Osteoblast (primary cell): Measurements from ENCODE around the gene PIP5KL1. TPM values are rescaled to one million over a fixed set of nuclear protein-coding genes. Genes with fewer than 3 reads are reported as not detected.
A peak's percentile ranks its signal among the peaks of the same experiment; 100 is the strongest.

ENCODE experiments used
- DNase-seq: peaks from one replicate; pipeline ENCODE4 v3.0.0; 2011; ENCODE audit warnings: low spot score, mixed read lengths; ENCODE audit not compliant: insufficient read length; ENCODE audit errors: missing footprints
- H2AFZ ChIP-seq: 2 replicates; pipeline ENCODE4 v1.6.0; 2011; ENCODE audit warnings: mild to moderate bottlenecking, low read length
- H3K27ac ChIP-seq: 2 replicates; pipeline ENCODE4 v1.5.1; 2011; ENCODE audit warnings: mild to moderate bottlenecking, low read depth, low read length, moderate library complexity
- H3K27me3 ChIP-seq: 2 replicates; pipeline ENCODE4 v1.6.0; 2012; ENCODE audit warnings: mild to moderate bottlenecking, control low read depth, inconsistent platforms, low read length, moderate library complexity; ENCODE audit not compliant: insufficient read depth
- H3K36me3 ChIP-seq: 2 replicates; pipeline ENCODE4 v1.5.1; 2011; ENCODE audit warnings: mild to moderate bottlenecking, low read length, control low read depth, moderate library complexity; ENCODE audit not compliant: insufficient read depth
- H3K4me1 ChIP-seq: 2 replicates; pipeline ENCODE4 v1.5.1; 2011; ENCODE audit warnings: mild to moderate bottlenecking, low read length, control low read depth, moderate library complexity; ENCODE audit not compliant: insufficient read depth
- H3K4me2 ChIP-seq: 2 replicates; pipeline ENCODE4 v1.6.0; 2011; ENCODE audit warnings: mild to moderate bottlenecking, low read length; ENCODE audit not compliant: insufficient read depth
- H3K4me3 ChIP-seq: fragments of 200-600 bp; sonication (generic); 3 replicates; pipeline ENCODE4 v1.5.1; 2012; ENCODE audit warnings: mild to moderate bottlenecking, low read length, inconsistent platforms; ENCODE audit not compliant: insufficient read depth
- H3K79me2 ChIP-seq: 2 replicates; pipeline ENCODE4 v1.6.0; 2012; ENCODE audit warnings: mild to moderate bottlenecking, low read length, control low read depth, inconsistent platforms; ENCODE audit not compliant: insufficient read depth
- H3K9me3 ChIP-seq: 2 replicates; pipeline ENCODE4 v1.5.1; 2011; ENCODE audit warnings: low read depth, low read length, control low read depth
- H4K20me1 ChIP-seq: 2 replicates; pipeline ENCODE4 v1.6.0; 2012; ENCODE audit warnings: mild to moderate bottlenecking, low read length, control low read depth; ENCODE audit not compliant: insufficient read depth
- total RNA-seq: library from RNA; depleted of rRNA; stranded (reverse); fragments of >200 nt; gene quantifications from 2 replicates; pipeline ENCODE4 v1.2.3, GENCODE V29; 2012
- TF ChIP-seq, protein P1 (sequence below): IDR thresholded peaks from 2 replicates; pipeline ENCODE4 v1.5.1; 2011; ENCODE audit warnings: mild to moderate bottlenecking, low read depth, low read length, moderate library complexity; ENCODE audit errors: extremely low read depth

PIP5KL1 gene
- total RNA-seq, 1 donor = 2.2 TPM

GRCh38 chr9:127937388-127938297 is 7.1 kb upstream of the PIP5KL1 start, which contains the start of gene DPM2:
Gene DPM2 (minus strand): TSS chr9:127937854. CDS start chr9:127937820, 34 bp downstream.
- peaks cover 47% of the 10 kb centered on the region for H3K79me2 ChIP-seq
- TF ChIP-seq, protein P1, sequence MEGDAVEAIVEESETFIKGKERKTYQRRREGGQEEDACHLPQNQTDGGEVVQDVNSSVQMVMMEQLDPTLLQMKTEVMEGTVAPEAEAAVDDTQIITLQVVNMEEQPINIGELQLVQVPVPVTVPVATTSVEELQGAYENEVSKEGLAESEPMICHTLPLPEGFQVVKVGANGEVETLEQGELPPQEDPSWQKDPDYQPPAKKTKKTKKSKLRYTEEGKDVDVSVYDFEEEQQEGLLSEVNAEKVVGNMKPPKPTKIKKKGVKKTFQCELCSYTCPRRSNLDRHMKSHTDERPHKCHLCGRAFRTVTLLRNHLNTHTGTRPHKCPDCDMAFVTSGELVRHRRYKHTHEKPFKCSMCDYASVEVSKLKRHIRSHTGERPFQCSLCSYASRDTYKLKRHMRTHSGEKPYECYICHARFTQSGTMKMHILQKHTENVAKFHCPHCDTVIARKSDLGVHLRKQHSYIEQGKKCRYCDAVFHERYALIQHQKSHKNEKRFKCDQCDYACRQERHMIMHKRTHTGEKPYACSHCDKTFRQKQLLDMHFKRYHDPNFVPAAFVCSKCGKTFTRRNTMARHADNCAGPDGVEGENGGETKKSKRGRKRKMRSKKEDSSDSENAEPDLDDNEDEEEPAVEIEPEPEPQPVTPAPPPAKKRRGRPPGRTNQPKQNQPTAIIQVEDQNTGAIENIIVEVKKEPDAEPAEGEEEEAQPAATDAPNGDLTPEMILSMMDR = no peak
- peak within 1 kb of the TSS; percentile 91 for H2AFZ ChIP-seq
- no peaks in the 10 kb centered on the region for H3K27me3 ChIP-seq
- no peaks in the 10 kb centered on the region for H3K9me3 ChIP-seq
- peaks cover 14% of the 10 kb centered on the region for H4K20me1 ChIP-seq
- H3K4me1 ChIP-seq = peaks cover 35% of the 10 kb centered on the region
- DNase-seq = peak; percentile 99
- H3K27ac ChIP-seq = peak within 1 kb of the TSS; percentile 93
- H3K36me3 ChIP-seq = peaks cover 21% of the 10 kb centered on the region
- H3K4me2 ChIP-seq = peak within 1 kb of the TSS; percentile 97
- H3K4me3 ChIP-seq = peak within 1 kb of the TSS; percentile 98

DNA sequence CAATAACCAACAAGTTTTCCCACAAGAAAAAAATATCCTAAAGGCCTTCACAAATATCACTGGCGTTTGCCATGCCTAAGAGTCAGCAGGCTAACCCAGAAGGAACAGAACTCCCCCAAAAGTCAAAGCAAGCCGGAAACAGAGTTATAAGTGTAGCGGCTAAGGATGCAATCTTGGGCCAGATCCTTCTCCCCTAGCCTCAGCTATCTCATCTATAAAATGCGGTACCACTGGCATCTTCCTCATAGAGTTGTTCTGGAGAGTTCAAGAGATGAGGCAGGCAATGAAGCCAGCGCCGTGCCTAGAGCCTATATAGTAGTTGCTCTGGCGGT is 6.4 kb upstream of the PIP5KL1 start:
- DNase-seq = peak; percentile 91

DNA sequence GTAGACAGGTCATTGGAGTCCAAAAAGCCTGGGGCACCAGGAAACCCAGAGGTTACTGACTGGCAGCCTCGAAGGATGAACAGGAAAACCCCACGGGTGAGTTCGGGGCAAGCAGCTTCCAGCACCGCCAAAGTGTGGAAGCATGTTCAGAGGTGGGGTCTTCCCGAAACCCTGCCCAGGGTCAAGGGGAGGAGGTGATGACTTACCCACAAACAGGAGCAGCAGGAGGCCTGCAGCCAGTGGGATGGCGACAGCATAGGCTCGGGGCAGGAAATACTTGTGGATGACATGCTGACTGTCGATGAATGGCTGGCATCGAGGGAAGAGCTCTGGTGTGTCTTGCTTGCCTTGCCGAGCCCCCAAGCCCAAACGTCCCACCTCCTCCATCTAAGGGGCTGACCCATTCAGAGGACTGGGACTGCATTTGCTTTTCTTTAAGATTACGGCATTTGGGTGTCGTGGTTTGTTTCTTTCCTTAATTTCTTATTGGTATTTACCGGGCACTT is 5.8 kb upstream of the PIP5KL1 start:
- no peaks in the 10 kb centered on the region for H3K27me3 ChIP-seq
- TF ChIP-seq, protein P1 = no peak
- H3K9me3 ChIP-seq = no peaks in the 10 kb centered on the region
- H3K4me1 ChIP-seq = peaks cover 38% of the 10 kb centered on the region
- peak overlapping the region; percentile 98 for H3K4me3 ChIP-seq
- no peak overlapping the region for H2AFZ ChIP-seq
- H3K79me2 ChIP-seq = peaks cover 47% of the 10 kb centered on the region
- peaks cover 14% of the 10 kb centered on the region for H4K20me1 ChIP-seq
- peak; percentile 43 for DNase-seq
- H3K27ac ChIP-seq = peak overlapping the region; percentile 93
- peak overlapping the region; percentile 97 for H3K4me2 ChIP-seq
- H3K36me3 ChIP-seq = peaks cover 11% of the 10 kb centered on the region

More for the DNA sequence above, 6.4 kb upstream of the PIP5KL1 start:
- Histone ChIP-seq H3K9me3 (no peaks in the 10 kb centered on the region), H2AFZ (peak overlapping the region; percentile 91), H3K27me3 (no peaks in the 10 kb centered on the region), H3K4me1 (peaks cover 32% of the 10 kb centered on the region), H3K79me2 (peaks cover 47% of the 10 kb centered on the region), H3K4me2 (peak overlapping the region; percentile 97), H3K36me3 (peaks cover 15% of the 10 kb centered on the region), H3K27ac (peak overlapping the region; percentile 93), H3K4me3 (peak overlapping the region; percentile 98), H4K20me1 (peaks cover 14% of the 10 kb centered on the region)
- TF ChIP-seq, protein P1 = no peak

DNA sequence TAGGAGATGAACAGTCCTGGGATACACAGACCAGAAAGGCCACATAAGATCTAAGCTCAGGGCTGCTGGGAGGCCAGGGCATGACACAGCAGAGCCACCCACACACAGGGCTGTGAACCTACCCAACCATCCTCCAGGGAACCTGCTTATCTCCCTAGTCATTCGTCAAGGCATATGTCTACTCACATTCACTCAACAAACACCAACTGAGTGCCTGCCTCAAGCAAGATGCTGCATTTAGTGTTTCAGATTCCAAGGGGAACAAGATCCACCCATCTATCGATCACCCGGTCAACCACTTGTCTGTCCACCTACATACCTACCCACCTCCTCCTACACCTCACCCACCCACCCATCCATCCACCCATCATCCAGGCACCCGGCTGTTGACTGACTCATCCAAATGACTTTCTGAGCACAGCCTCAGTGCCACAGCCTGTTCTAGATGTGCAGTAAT is 5.2 kb upstream of the PIP5KL1 start:
- Histone ChIP-seq H3K4me1 (peaks cover 44% of the 10 kb centered on the region), H3K4me2 (peak overlapping the region; percentile 97), H3K27ac (peak overlapping the region; percentile 93), H3K36me3 (peaks cover 11% of the 10 kb centered on the region), H3K4me3 (peak overlapping the region; percentile 98), H3K27me3 (no peaks in the 10 kb centered on the region), H2AFZ (no peak overlapping the region), H4K20me1 (peaks cover 14% of the 10 kb centered on the region), H3K9me3 (no peaks in the 10 kb centered on the region), H3K79me2 (peaks cover 47% of the 10 kb centered on the region)
- DNase-seq = peak; percentile 92
- TF ChIP-seq, protein P1 = no peak
